HG02763 (cell line): ENCODE data around the gene EYA2.
"Not testable (repeated sequence)": the region's sequence is repeated elsewhere in the genome, so short reads cannot be mapped to it uniquely, and the experiment has no call there.

Experiments
- ATAC-seq: cut with Tn5 transposase; IDR thresholded peaks from one replicate; pipeline ENCODE4 v1.9.1; 2021; ENCODE audit warnings: mild to moderate bottlenecking, moderate library complexity; ENCODE audit not compliant: unreplicated experiment

The EYA2 gene

DNA sequence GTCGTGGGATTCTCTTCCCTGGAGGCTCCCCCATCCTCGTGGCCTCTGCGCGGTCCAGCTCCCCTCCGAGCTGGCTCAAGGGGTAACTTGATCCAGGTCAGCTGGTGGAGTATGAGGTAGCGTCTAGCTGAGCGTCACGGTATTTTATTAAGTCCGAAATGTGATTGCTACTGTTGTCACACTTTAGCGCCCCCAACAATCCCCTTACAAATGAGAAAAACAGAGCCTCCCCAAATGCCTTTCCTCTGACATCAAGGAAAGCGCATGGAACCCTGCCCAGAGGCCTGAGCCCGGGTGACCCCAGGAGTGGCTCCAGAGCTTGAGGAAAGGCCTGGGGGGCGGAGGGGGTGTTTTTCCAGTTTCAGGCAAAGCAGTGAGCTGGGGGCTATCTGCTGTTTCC, 269.5 kb downstream of the EYA2 start:
- no peak for ATAC-seq

DNA sequence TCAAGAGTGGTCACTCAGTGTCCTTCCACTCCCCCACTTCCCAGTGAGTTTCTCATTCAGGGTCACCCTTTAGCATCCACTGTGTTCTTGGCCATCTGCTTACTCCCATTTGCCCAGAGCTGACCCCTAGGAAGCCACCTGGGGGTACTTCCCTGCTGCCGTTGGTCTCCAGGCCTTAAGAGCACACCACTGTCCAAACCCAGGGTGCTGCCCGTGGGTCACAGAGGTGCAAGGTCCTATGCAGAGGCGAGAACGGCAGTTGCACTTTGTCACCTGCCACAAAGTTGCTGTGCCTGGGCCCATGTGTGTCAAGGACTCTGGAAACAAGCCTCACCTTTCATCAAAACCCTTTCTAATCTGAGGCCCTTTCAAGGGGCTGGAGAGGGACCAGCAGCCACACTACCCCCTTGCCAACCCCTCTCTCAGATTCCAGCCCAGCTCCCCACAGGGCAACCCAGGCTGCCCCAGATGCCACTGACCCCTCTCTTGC, 270.8 kb downstream of the EYA2 start:
- ATAC-seq: no peak

DNA sequence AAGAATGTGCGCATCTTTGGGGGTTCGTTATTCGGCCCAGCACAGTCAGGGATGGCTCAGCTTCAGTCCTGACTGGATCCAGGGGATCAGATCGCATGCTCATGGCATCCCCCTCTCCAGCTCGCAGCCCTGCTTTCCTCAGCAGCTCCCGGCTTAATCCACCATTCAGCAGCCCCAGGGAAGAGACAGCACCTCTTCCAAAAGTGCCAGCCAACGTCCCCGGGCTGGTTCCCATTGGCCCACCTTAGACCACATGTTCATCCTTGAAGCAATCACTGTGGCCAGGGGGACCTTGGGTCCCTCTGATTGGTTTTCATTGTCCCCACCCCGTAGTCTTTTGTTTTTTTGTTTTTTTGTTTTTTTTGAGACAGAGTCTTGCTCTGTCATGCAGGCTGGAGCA, 273.2 kb downstream of the EYA2 start:
- ATAC-seq: no peak

DNA sequence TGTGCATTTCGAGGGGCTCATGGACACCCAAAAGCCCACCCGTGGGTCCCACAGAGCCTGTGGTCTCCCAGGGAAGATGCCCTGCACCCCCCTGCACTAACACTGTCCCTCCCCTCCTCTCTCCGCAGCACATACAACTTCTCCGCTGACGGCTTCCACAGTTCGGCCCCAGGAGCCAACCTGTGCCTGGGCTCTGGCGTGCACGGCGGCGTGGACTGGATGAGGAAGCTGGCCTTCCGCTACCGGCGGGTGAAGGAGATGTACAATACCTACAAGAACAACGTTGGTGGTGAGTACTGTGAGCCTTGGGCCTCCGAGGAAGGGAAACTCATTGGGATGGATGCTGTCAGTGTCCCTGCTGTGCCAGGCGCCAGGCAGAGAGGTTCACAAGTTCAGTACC, 277.9 kb downstream of the EYA2 start:
- no peak for ATAC-seq

DNA sequence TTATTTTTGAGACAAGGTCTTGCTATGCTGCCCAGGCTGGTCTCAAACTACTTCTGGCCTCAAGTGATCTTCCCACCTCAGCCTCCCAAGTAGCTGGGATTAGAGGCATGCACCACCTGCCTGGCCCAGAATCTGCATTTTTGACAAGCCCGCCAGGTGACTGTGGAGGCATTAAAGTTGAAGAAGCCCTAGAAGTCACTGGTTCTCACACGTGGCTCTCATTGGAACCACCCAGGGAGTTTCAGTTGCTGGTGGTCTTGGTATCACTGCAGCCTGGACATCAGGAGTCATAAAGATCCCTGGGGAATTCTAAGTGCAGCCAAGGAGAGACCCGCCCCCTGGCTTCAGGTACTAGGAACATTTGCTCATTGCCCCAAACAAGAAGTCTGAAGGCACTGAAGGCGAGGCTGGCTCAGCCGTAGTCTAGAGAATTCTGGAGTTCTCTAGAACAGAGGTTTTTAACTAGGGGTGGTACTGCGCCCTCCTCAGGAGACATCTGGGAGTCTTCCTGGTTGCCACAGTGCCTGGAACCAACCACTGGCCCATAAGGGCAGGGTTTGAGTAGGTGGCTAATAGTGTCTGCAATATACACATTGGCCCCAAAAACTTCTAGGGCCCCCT, 279.1 kb downstream of the EYA2 start:
- no peak for ATAC-seq

DNA sequence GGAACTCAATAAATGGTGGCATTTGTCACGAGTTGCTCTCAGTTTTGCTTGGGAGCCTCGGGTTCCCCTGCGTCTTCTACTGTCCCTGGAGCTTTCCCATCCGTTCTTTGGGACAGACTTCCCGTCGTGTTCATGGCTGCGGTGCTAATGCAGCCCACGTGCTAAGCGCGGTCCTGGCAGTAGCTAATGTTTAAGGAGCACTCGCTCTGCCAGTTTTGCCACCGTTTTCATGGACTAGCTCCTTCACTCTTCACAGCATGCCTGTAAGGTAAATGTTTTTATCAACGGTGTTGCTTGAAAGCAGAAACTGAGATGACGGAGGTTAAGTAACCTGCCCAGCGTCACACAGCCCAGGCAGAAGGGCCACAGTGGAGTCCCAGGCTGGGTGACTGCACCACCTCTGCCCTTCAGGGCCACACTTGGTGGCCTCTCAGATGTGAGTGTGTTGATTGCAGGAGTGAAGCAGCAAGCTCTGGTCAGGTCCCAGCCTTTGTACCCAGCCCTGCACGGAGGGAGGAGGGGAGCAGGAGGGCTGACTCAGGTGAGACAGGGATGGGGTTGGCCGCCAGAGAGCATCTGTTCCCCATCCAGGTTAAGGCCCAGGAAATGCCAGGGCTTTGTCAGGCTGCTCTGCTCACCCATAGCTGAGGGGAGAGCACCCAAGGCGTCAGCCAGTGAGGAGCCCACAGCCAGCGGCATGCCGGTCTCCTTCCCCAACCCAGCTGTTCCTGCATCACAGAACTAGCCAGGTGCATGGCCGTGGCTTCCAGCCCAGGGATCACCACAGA, 280.0 kb downstream of the EYA2 start:
- no peak for ATAC-seq

DNA sequence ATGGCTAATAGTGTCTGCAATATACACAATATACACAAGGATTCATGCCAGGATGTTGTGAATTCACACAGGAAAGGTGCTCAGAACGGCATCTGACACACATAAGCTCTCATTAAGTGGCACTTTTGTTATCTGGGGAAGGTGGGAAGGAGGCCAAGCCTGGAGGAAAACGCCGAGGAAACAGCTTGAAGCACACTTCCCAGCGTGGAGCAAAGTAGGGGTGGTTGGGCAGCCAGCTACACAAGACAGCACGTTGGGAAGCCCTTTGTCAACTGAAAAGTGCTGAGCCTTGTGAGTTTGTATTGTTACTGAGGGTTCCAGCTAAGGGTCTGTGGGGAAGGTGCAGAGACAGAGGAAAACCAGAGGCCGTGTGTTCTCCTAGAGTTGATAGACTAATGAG, 280.9 kb downstream of the EYA2 start:
- no peak for ATAC-seq

DNA sequence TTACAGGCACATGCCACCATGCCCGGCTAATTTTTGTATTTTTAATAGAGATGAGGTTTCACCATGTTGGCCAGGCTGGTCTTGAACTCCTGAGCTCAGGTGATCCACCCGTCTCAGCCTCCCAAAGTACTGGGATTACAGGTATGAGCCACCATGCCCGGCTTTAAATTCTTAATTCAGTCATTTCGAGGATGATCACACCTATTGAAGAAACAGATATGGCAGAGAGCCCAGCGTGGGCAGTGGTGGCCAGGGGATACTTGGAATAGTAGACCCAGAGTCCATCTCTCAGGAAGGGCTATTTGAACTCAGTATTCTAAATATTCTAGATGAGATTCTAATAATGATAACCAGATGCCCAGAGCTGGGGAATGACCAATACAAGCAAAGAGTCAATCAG, 281.6 kb downstream of the EYA2 start:
- not testable (repeated sequence) for ATAC-seq

DNA sequence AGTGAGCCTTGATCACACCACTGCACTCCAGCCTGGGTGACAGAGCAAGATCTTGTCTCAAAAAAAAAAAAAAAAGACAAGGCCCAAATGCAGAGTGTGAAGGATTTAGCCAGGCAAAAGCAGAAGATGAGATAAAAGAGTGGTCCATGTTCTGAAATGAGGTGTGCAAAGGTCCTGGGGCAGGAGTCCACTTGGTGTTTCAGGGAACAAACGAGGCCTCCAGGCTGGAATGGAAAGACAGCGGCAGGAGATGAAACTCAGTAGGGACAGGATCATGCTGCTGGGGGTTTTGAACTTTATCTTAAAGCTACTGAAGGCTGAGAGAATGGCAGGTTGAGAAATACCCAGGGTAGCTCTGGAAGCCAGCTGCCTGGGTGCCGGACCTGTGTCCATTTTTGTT, 283.6 kb downstream of the EYA2 start:
- no peak for ATAC-seq

DNA sequence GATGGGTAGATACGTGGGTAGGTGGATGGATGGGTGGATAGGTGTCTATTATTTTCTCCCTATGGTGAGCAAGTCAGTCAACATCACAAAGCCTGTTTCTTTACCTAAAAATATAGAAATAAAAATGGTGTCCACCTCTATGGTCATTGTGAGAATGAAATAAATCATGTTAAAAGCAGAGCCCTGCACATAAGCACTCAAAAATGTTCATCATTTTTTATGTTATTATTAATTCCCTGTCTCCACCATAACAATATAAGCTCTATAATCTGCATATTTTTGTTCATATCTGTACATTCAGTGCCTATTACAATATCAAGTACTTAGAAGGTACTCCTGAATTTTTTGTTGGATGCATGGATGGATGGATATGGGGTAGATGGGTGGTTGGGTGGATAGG, 284.2 kb downstream of the EYA2 start:
- ATAC-seq: no peak

DNA sequence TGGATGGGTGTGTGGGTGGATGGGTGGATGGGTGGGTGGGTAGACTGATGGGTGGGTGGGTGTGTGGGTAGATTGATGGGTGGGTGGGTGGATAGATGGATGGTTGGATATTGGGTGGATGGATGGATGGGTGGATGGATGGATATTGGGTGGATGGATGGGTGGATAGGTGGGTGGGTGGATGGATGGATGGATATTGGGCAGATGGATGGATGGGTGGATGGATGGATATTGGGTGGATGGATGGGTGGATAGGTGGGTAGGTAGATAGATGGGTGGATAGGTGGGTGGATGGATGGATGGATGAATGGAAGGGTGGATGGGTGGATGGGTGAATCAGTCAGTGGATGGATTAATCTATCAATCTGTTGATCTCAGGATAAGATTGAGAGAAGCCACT, 284.6 kb downstream of the EYA2 start:
- no peak for ATAC-seq

DNA sequence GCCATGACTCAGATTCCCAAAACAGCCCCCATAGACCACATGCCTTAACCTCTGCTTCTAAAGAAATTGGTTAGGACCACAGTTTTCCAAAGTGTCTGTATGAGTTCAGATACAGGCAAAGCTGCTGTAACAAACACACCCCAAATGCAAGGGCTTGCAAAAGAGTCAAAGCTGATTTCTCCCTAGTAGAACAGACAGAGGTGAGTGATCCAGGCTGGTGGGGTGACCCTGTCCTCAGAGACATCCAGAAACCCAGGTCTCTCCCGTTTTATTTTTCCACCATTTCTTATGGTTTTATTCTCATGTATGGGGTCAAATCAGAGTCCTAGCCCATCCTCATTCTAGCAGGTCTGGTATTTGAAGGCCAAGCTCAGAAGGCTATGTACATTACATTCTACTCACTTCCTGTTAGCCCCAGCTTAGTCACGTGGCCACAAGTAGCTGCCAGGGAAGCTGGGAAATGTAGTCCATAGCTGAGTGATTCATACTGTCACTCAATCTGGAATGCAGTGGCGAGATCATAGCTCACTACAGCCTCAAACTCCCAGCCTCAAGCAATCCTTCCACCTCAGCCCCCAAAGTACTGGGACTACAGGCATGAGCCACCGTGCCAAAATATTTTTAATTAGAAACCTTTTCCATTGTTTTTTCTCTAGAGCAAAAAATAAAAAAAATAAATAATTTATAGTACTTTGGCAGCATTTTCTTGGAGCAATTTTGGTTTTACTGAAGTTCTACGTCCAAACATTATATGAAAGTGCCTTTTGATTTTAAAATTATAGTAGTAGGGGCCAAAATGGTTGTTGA, 286.6 kb downstream of the EYA2 start:
- ATAC-seq: no peak

DNA sequence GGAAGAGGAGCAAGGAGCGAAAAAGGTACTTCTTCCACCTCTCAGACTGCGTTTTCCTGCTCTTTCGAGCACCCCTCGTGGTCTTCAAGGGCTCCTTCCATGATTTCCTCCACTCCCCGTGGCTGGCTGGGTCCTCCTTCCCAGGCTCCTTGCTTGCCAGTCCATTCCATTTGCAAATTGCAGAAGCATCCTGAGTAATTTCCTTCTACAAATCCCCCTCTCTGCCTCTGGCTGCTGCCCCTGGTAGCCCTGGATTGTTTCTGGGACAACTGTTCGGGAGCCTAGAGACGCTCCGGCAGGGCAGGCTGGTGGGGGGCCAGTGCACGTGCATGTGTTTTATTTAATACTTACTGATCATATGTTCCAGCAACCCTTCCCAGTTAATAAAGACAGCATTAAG, 288.7 kb downstream of the EYA2 start:
- ATAC-seq: no peak

DNA sequence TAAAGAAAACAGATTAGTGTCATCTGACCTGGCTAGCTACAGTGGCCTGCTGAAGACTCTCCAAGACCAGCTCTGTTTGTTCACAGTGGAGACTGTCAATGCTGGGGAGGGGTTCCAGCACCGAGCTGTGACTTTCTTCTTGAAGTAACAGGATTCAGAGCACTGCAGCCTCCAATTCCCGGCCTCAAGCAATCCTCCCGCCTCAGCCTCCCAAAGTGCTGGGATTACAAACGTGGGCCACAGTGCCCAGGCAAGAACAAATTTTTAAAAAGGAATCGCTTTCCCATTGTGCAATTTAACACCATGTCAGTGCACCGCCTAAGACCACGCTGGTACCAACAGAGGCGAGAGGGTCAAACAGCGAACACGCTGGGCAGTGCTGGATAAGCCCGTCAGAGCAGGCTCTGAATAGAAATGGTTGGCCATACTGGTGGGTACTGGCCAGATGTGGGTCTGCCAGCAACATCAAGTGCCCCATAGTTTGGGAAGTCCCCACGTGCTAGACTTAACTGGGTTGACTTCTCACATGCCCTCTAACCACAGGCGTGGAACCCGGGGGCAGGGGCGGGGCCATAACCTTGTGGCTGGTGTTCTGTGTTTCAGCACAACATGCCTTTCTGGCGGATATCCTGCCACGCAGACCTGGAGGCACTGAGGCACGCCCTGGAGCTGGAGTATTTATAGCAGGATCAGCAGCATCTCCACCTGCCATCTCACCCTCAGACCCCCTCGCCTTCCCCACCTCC, 293.0 kb downstream of the EYA2 start:
- no peak for ATAC-seq

DNA sequence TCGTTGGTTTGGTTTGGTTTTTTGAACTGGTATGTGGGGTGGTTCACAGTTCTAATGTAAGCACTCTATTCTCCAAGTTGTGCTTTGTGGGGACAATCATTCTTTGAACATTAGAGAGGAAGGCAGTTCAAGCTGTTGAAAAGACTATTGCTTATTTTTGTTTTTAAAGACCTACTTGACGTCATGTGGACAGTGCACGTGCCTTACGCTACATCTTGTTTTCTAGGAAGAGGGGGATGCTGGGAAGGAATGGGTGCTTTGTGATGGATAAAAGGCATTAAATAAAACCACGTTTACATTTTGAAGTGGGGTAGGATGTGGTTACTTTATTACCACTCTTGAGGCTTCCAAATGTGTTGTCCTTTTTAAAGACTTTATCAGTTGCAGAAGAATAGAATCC, 293.9 kb downstream of the EYA2 start:
- no peak for ATAC-seq

DNA sequence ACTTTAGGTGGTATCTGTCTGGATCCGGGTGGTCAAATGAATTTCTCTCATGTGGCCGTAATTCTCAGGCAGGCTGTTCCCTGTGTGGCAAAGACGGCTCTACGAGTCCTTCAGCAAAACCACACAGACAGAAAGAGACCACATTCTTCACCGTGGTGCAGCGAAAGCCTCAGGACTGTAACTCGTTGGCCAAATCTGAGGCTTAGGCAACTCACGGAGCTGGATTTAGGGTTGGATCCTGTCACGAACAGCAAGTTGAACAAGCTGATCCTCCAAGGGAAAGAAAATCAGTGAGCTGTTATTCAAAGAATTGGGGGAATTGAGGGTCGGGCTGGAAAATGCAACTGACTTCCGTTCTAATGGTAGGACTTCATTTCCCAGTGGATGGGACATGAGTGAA, 294.4 kb downstream of the EYA2 start:
- no peak for ATAC-seq

DNA sequence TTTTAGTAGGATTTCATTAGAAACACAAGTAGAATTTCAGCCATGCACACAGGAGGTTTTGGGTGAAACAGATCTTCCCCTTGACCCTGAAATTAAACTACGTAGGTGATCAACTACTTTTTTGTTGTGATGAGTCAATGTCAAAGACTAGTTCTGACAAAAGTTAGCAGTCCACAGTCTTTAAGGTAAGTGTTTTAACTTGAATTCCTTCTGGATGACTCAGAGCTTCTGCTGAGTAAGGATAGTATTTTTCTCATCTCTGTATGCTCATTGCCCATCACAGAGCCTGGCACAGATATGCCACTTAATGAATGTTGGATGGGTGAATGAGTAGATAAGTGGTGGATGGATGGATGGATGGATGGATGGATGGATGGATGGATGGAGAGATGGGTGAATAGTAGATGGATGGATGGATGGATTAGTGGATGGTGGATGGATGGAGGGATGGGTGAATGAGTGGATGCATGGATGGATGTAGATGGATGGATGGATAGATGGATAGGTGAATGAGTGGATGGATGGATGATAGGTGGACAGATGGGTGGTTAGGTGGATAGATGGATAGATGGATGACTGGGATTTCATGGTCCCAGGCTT, 296.5 kb downstream of the EYA2 start:
- ATAC-seq: no peak

DNA sequence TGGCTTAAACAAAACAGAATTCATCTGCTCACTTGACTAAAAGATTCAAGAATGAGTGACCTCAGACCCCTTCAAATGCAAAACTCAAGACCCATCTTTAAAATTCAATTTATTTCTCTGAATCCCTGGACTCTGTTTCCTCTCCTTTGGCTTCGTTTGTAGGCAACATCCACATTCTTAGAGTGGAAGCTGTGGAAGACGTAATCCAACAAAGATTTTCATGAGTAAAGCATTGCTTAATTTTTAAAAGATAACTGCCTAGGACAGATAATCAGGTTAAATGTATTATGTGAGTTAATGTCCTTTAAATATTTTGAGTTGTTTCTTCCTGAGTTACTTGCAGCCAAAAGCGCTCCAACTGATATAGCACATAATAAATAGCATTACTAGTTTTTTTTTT, 297.3 kb downstream of the EYA2 start:
- no peak for ATAC-seq

DNA sequence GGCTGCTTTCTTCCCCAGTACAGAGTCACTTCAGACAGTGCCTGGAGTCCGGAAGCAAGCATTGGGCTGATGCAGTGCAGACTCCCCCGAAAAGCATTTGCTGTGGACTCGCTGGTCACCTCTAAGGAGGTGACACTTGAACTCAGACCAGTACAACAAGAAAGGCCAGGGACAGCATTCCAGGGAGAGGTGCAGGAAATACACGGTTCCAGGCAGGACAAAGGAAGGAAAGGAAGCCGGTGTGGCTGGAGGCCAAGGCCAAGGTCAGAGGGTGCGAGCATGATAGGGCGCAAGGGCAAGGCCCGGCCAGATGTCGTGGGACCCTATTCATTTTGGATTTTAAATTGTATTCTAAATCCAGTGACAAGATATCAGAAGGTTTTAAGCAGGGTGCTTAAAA, 300.9 kb downstream of the EYA2 start:
- no peak for ATAC-seq
